Nephron progenitor cell (in vitro differentiated cells): Measurements from ENCODE around the gene NINJ2.

Experiments
- DNase-seq: peaks from one replicate; pipeline ENCODE4 v3.0.0; 2021
- H3K27ac Mint-ChIP-seq: 2 replicates; pipeline ENCODE4 v1.8.0; 2021; ENCODE audit warnings: mild to moderate bottlenecking, moderate library complexity, mixed read lengths
- H3K27me3 Mint-ChIP-seq: 2 replicates; pipeline ENCODE4 v1.8.0; 2021; ENCODE audit warnings: mild to moderate bottlenecking, low read depth, mixed read lengths; ENCODE audit not compliant: poor library complexity
- H3K36me3 Mint-ChIP-seq: 2 replicates; pipeline ENCODE4 v1.8.0; 2021; ENCODE audit warnings: low read depth, mixed read lengths
- H3K4me1 Mint-ChIP-seq: 2 replicates; pipeline ENCODE4 v1.8.0; 2021; ENCODE audit warnings: mixed read lengths
- H3K4me3 Mint-ChIP-seq: 2 replicates; pipeline ENCODE4 v1.8.0; 2021; ENCODE audit warnings: mild to moderate bottlenecking, moderate library complexity, mixed read lengths
- H3K9me3 Mint-ChIP-seq: 2 replicates; pipeline ENCODE4 v1.8.0; 2021; ENCODE audit warnings: mild to moderate bottlenecking, moderate library complexity, mixed read lengths
- CTCF ChIP-seq: fragments of 200-600 bp; sonication (generic); IDR thresholded peaks from 2 replicates; pipeline ENCODE4 v1.5.0; 2021; ENCODE audit warnings: antibody characterized with exemption

The NINJ2 gene

GRCh38 chr12:666066-666465 lies 2.8 kb upstream of the NINJ2 start:
- H3K4me3 Mint-ChIP-seq = no peak overlapping the region
- peaks cover 55% of the 10 kb centered on the region for H3K4me1 Mint-ChIP-seq

GRCh38 chr12:664779-665092 lies 1.5 kb upstream of the NINJ2 start:
- H3K4me1 Mint-ChIP-seq = peaks cover 55% of the 10 kb centered on the region
- H3K36me3 Mint-ChIP-seq = no peaks in the 10 kb centered on the region
- H3K27ac Mint-ChIP-seq = no peak overlapping the region
- H3K9me3 Mint-ChIP-seq = no peaks in the 10 kb centered on the region
- H3K4me3 Mint-ChIP-seq = no peak overlapping the region
- no peak for TF ChIP-seq CTCF
- DNase-seq = no peak
- peaks cover 6% of the 10 kb centered on the region for H3K27me3 Mint-ChIP-seq

More at GRCh38 chr12:666066-666465, 2.8 kb upstream of the NINJ2 start:
- no peak for DNase-seq
- Mint-ChIP-seq H3K27me3 (peaks cover 6% of the 10 kb centered on the region), H3K9me3 (no peaks in the 10 kb centered on the region), H3K36me3 (no peaks in the 10 kb centered on the region), H3K27ac (no peak overlapping the region)
- TF ChIP-seq CTCF = no peak

- Mint-ChIP-seq H3K27ac (no peak overlapping the region), H3K4me1 (peaks cover 55% of the 10 kb centered on the region), H3K4me3 (no peak overlapping the region), H3K36me3 (no peaks in the 10 kb centered on the region), H3K27me3 (peaks cover 6% of the 10 kb centered on the region), H3K9me3 (no peaks in the 10 kb centered on the region)
- DNase-seq = no peak
- no peak for TF ChIP-seq CTCF
Measured at GRCh38 chr12:664075-664778, 982 bp upstream of the NINJ2 start.

- DNase-seq = no peak
Measured at GRCh38 chr12:662566-663292, 516 bp downstream of the NINJ2 start.

GRCh38 chr12:661720-662486 lies 1.3 kb downstream of the NINJ2 start:
- no peak for TF ChIP-seq CTCF
- Mint-ChIP-seq H3K4me3 (no peak overlapping the region), H3K4me1 (peaks cover 49% of the 10 kb centered on the region), H3K9me3 (no peaks in the 10 kb centered on the region), H3K36me3 (no peaks in the 10 kb centered on the region), H3K27ac (peak overlapping the region; percentile 34), H3K27me3 (peaks cover 3% of the 10 kb centered on the region)
- DNase-seq = no peak

More at GRCh38 chr12:662566-663292, 516 bp downstream of the NINJ2 start:
- H3K27ac Mint-ChIP-seq = peak overlapping the region; percentile 74
- peaks cover 3% of the 10 kb centered on the region for H3K27me3 Mint-ChIP-seq
- H3K4me3 Mint-ChIP-seq = no peak overlapping the region
- H3K9me3 Mint-ChIP-seq = no peaks in the 10 kb centered on the region
- peaks cover 55% of the 10 kb centered on the region for H3K4me1 Mint-ChIP-seq
- TF ChIP-seq CTCF = no peak
- H3K36me3 Mint-ChIP-seq = no peaks in the 10 kb centered on the region
